HG03103 (cell line): Measurements from ENCODE around the gene CFAP43.

Experiments
- ATAC-seq: cut with Tn5 transposase; IDR thresholded peaks from one replicate; pipeline ENCODE4 v1.9.1; 2021; ENCODE audit warnings: low read depth; ENCODE audit not compliant: unreplicated experiment

Gene CFAP43

DNA sequence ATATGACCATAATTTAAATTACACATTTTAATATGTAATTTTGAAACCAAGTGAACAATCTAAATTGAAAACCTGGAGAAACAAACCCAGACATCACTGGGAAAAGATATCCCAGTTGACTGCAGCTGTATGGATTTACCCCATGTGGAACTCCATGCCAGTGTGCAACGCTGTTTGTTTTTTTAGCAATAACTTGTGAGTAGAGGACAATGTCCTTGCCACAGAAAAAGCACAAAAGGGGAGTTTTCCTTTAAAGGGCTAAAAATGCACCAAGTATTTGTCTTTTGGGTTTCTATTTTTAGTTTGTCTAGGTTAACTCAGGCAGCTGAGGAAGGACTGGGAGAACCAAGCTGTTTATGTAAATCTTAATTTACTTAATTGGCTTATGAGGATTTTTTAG, 131.4 kb downstream of the CFAP43 start:
- ATAC-seq, result no peak

GRCh38 chr10:104099941-104100340, 132.2 kb downstream of the CFAP43 start:
- ATAC-seq, result no peak

DNA sequence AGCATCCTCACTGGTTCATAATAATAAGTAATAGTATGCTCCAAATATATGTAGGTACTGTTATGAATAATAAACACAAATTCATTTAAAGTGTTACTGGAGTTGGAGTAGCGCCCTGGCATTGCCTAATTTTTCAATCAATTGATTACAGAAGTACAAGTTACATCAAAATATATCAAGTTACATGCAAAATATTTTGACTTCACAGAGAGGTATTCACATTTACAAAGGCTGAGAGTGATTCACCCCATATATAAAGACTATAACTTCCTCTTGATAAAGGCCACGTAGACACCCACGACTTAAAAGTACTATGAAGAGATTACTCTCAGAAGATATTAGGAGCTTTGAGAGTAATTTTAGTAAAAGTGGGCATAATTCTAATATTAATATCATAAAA, 132.9 kb downstream of the CFAP43 start:
- no peak for ATAC-seq

- no peak for ATAC-seq
These were observed 133.7 kb downstream of the CFAP43 start for GRCh38 chr10:104098358-104098925.

GRCh38 chr10:104096692-104097091, 135.5 kb downstream of the CFAP43 start:
- ATAC-seq, result no peak

DNA sequence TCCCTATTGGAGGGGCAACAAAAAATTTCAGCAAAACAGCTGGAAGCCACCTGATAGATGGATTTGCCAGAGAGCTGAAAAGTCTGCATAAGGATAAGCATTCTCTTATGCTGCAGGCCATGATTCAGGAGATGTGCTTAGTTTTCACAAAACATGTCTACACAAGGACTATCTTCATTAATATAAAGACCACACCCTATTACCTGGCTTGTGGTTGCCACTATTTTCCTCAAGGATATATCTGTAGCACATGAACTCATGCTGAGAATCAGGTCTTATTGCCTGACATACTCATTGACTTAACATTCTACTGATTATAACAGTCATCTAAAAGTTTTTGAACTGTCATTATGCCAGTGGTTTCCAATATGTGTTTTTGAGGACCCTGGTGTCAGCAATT, 139.4 kb downstream of the CFAP43 start:
- ATAC-seq, result no peak

GRCh38 chr10:104090611-104091010, 141.6 kb downstream of the CFAP43 start:
- ATAC-seq, result no peak

GRCh38 chr10:104089621-104090020, 142.5 kb downstream of the CFAP43 start:
- no peak for ATAC-seq

GRCh38 chr10:104088239-104088638, 143.9 kb downstream of the CFAP43 start:
- ATAC-seq, result no peak

DNA sequence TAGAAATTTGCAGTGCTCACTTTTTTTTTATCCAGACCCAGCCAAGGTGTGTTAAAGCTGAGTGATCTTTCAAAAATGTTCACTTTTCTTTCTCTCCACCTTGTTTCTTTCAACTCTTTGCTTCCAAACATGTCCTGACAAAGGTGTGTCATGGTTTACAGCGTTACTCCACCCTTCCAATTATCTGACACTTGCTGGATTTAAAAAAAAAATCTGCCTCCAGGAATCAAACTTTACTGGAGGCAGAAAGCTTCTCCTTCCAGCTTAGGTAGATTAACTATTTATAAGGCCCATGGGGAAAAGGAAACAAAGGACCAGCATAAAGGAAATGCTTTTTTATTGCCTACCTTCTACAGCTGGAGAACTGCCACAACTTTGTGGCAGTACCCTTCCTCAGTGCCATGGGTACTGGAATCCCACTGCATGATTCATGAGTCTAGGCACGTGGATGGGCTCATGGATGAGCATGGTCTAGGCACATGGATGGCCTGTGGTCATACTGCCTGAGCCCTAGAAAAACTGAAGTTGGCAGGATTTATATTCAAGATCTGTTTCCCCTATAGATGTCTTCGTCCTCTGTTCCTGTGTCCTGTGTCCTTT, 146.3 kb downstream of the CFAP43 start, which contains the start of gene COL17A1:
COL17A1 (minus strand) TSS at position 80 of the 600 bp plus-strand sequence. CDS start 5,207 bp downstream, outside the sequence.
- ATAC-seq, result no peak

- ATAC-seq, result no peak
These were observed 147.6 kb downstream of the CFAP43 start for GRCh38 chr10:104084482-104085142.

- no peak for ATAC-seq
These were observed 150.2 kb downstream of the CFAP43 start for GRCh38 chr10:104081998-104082397.

- ATAC-seq, result no peak
These were observed 151.4 kb downstream of the CFAP43 start for GRCh38 chr10:104080762-104081161.
